Epithelial cell of proximal tubule (primary cell): Measurements from ENCODE around the gene UBAC2. TPM values are rescaled to one million over a fixed set of nuclear protein-coding genes. Genes with fewer than 3 reads are reported as not detected.

Source experiments
- DNase-seq: peaks from one replicate; pipeline ENCODE4 v3.0.0-alpha.2; 2011; ENCODE audit warnings: low read depth
- H3K4me3 ChIP-seq: 2 replicates; pipeline ENCODE4 v1.5.1; 2011; ENCODE audit warnings: low read depth, mild to moderate bottlenecking, low read length
- CTCF ChIP-seq: conservative IDR thresholded peaks from 2 replicates; pipeline ENCODE4 v1.5.1; 2012; ENCODE audit warnings: low read depth, mild to moderate bottlenecking, low read length
- total RNA-seq: library from RNA; depleted of rRNA; stranded (reverse); fragments of >200 nt; gene quantifications from 2 replicates; pipeline ENCODE4 v1.2.3, GENCODE V29; 2015

UBAC2 gene
- total RNA-seq, 1 donor from 2014 or later: 63.9 TPM

GRCh38 chr13:99432609-99433542, 232.2 kb downstream of the UBAC2 start:
- TF ChIP-seq CTCF: no peak
- H3K4me3 ChIP-seq: peak overlapping the region; percentile 32
- DNase-seq: peak; percentile 75

- H3K4me3 ChIP-seq: no peak overlapping the region
- no peak for TF ChIP-seq CTCF
- DNase-seq: no peak
Measured at GRCh38 chr13:99433543-99434075, 233.0 kb downstream of the UBAC2 start.

GRCh38 chr13:99434258-99434788, 233.7 kb downstream of the UBAC2 start:
- no peak overlapping the region for H3K4me3 ChIP-seq
- DNase-seq: no peak
- TF ChIP-seq CTCF: no peak

GRCh38 chr13:99435116-99435515, 234.5 kb downstream of the UBAC2 start:
- H3K4me3 ChIP-seq: no peak overlapping the region
- no peak for DNase-seq
- no peak for TF ChIP-seq CTCF

- TF ChIP-seq CTCF: no peak
- H3K4me3 ChIP-seq: no peak overlapping the region
- DNase-seq: no peak
Measured at GRCh38 chr13:99435998-99436397, 235.3 kb downstream of the UBAC2 start.

Other genes starting within 250 kb of the UBAC2 start
- 37.6 and 72.4 TPM in 2 replicates for gene DOCK9, start 222.8 kb upstream of the UBAC2 start, total RNA-seq
- not detected in 2 replicates for gene GPR18, start 57.5 kb downstream of the UBAC2 start, total RNA-seq
- gene GPR183, start 106.5 kb downstream of the UBAC2 start, total RNA-seq: 0.17 TPM in 1 of 2 replicates, not detected in the other